Prostate gland (tissue), 2 donors: ENCODE results near the gene PDCD4. TPM values are rescaled to one million over a fixed set of nuclear protein-coding genes. Genes with fewer than 3 reads are reported as not detected.

Experiments used
- DNase-seq: peaks from one replicate; pipeline ENCODE4 v3.0.0-alpha.2; 2019; ENCODE audit warnings: low spot score
- H3K27ac ChIP-seq, 2 donors: fragments of 200-600 bp; sonication (generic); 2 replicates each; pipeline ENCODE4 v1.5.1; 2017 to 2019
- H3K27me3 ChIP-seq: fragments of 200-600 bp; sonication (generic); replicated peaks from 2 replicates; pipeline ENCODE4 v1.5.1; 2019; ENCODE audit not compliant: insufficient read depth
- H3K36me3 ChIP-seq, 2 donors: fragments of 200-600 bp; sonication (generic); 1 replicate in 1 of 2; 2 replicates in 1 of 2; pipeline versions ENCODE4 v1.5.1 to v1.8.1; 2017 to 2019
- H3K4me1 ChIP-seq: fragments of 200-600 bp; sonication (generic); replicated peaks from 2 replicates; pipeline ENCODE4 v1.5.1; 2019
- H3K4me3 ChIP-seq, 2 donors: fragments of 200-600 bp; sonication (generic); 2 replicates each; pipeline ENCODE4 v1.5.1; 2017 to 2019
- H3K9me3 ChIP-seq: fragments of 200-600 bp; sonication (generic); 2 replicates; pipeline ENCODE4 v1.5.1; 2017
- CTCF ChIP-seq, 4 experiments: fragments of 200-600 bp in 2 of 4; fragments of 450-650 bp in 2 of 4; sonication (generic) in 2 of 4; IDR thresholded peaks; 1 replicate in 3 of 4; 2 replicates in 1 of 4; pipeline ENCODE4 v1.5.1; 2016 to 2019; ENCODE audit warnings: antibody characterized with exemption in 4 of 4, mild to moderate bottlenecking in 2 of 4, moderate library complexity in 2 of 4
- POLR2A ChIP-seq: fragments of 450-650 bp; IDR thresholded peaks from one replicate; pipeline ENCODE4 v1.6.1; 2016; ENCODE audit warnings: antibody characterized with exemption, mild to moderate bottlenecking
- POLR2AphosphoS5 ChIP-seq: sonication (generic); formaldehyde crosslinking; IDR thresholded peaks from one replicate; pipeline ENCODE4 v1.6.1; 2017; ENCODE audit warnings: antibody characterized with exemption
- WGBS: methylation state at CpG from one replicate; pipeline ENCODE4 v1.1.5; 2018; 5-methylcytosine and 5-hydroxymethylcytosine counted together
- intact Hi-C: fragments of 100-400 bp; cut with DNase I; formaldehyde crosslinking; loops from one replicate; pipeline ENCODE4 v1.14.2; 2022
- total RNA-seq, 2 donors: library from RNA; depleted of rRNA; stranded (reverse); fragments of >200 nt; gene quantifications; one replicate each; pipeline ENCODE4 v1.1.0, GENCODE V29; 2016

Gene PDCD4
- total RNA-seq, 2 donors from 2014 or later: 104 to 120 TPM

- Histone ChIP-seq H3K9me3 (no peaks in the 10 kb centered on the region), H3K4me1 (peaks cover 35% of the 10 kb centered on the region), H3K27ac (peak overlapping the region; percentile 85 to 86), H3K36me3 (no peaks in the 10 kb centered on the region), H3K27me3 (no peaks in the 10 kb centered on the region), H3K4me3 (no peak overlapping the region)
- WGBS: 58% methylated on average over 5 of the region's 5 CpGs
- DNase-seq: no peak
- TF ChIP-seq POLR2AphosphoS5: no peak
- no peak for TF ChIP-seq CTCF (IDR thresholded peaks at IDR 0.05)
- TF ChIP-seq POLR2A: no peak
- intact Hi-C loops: loop anchor here (5.0 kb wide), 2 partner anchors 37 to 48 kb away; partner anchors contain the start of gene PDCD4
Measured at GRCh38 chr10:110824660-110825059, 47.1 kb upstream of the PDCD4 start.

DNA sequence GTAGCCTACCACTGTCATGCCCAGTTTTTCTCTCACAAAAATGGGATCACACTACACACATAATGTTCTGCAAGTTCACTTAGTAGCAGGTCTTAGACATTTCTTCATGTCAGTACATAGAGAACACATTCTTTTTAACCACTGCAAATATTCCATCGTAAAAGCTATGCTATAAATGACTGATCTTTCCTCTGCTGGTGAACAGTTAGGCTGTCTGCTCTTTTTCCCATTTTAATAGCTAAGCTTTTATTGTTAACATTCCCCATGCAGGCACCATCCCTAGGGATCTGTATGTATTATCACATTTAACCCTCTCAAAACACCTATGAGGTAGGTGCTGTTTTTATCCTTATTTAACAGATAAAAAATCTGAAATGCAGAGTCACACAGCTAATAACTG is 46.2 kb upstream of the PDCD4 start:
- Histone ChIP-seq H3K4me1 (peaks cover 27% of the 10 kb centered on the region), H3K9me3 (no peaks in the 10 kb centered on the region), H3K27me3 (no peaks in the 10 kb centered on the region), H3K4me3 (no peak overlapping the region), H3K27ac (peak overlapping the region; percentile 42 to 86), H3K36me3 (no peaks in the 10 kb centered on the region)
- 10% methylated on average over 1 of the region's 1 CpG for WGBS
- no peak for TF ChIP-seq CTCF (IDR thresholded peaks at IDR 0.05)
- peak; percentile 33 for TF ChIP-seq POLR2AphosphoS5
- no peak for TF ChIP-seq POLR2A
- intact Hi-C loops: loop anchor here (5.0 kb wide), 1 partner anchor 38 kb away; no protein-coding TSS in a partner anchor
- DNase-seq: no peak

GRCh38 chr10:110827410-110827809 is 44.3 kb upstream of the PDCD4 start:
- peaks cover 13% of the 10 kb centered on the region for H3K4me1 ChIP-seq
- TF ChIP-seq POLR2A (no peak), POLR2AphosphoS5 (no peak), CTCF (IDR thresholded peaks at IDR 0.05) (no peak)
- no peak for DNase-seq
- H3K4me3 ChIP-seq: no peak overlapping the region
- H3K36me3 ChIP-seq: no peaks in the 10 kb centered on the region
- no peaks in the 10 kb centered on the region for H3K27me3 ChIP-seq
- 38% methylated on average over 4 of the region's 4 CpGs for WGBS
- no peaks in the 10 kb centered on the region for H3K9me3 ChIP-seq
- intact Hi-C loops: loop anchor here (5.0 kb wide), 1 partner anchor 40 kb away; no protein-coding TSS in a partner anchor
- H3K27ac ChIP-seq: peak overlapping the region; percentile 42 to 86

- TF ChIP-seq CTCF (IDR thresholded peaks at IDR 0.05) (no peak), POLR2AphosphoS5 (peak; percentile 27)
- Histone ChIP-seq H3K4me3 (no peak overlapping the region), H3K9me3 (no peaks in the 10 kb centered on the region), H3K36me3 (no peaks in the 10 kb centered on the region), H3K27me3 (no peaks in the 10 kb centered on the region), H3K4me1 (peaks cover 8% of the 10 kb centered on the region), H3K27ac (peak overlapping the region; percentile 65 to 86)
- 26% methylated on average over 8 of the region's 8 CpGs for WGBS
- no peak for DNase-seq
- intact Hi-C loops: loop anchor here (5.0 kb wide), 1 partner anchor 41 kb away; no protein-coding TSS in a partner anchor
Measured at GRCh38 chr10:110827875-110828274, 43.9 kb upstream of the PDCD4 start.

DNA sequence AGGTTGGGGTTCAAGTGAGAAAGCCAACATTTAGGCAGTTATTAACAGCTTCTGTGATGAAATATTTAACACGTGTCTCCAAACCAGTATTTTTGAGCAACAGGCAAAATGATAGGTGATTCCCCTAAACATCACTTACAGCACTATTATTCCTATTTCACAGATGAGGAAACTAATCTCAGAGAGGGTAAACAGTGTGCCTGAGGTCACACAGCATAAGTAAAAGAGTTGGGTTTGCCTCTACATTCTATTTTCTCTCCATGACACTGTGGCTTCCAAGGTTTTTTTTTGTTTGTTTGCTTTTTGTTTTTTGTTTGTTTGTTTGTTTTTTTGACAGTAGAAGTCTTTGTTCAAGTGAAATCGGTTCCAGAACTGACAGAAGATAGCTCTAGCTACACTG is 43.2 kb upstream of the PDCD4 start:
- TF ChIP-seq CTCF (IDR thresholded peaks at IDR 0.05): no peak
- no peak for TF ChIP-seq POLR2A
- TF ChIP-seq POLR2AphosphoS5: no peak
- H3K27me3 ChIP-seq: no peaks in the 10 kb centered on the region
- peak overlapping the region; percentile 65 to 86 for H3K27ac ChIP-seq
- no peaks in the 10 kb centered on the region for H3K9me3 ChIP-seq
- H3K4me3 ChIP-seq: no peak overlapping the region
- H3K36me3 ChIP-seq: no peaks in the 10 kb centered on the region
- H3K4me1 ChIP-seq: peaks cover 5% of the 10 kb centered on the region
- WGBS: 35% methylated on average over 2 of the region's 2 CpGs
- no peak for DNase-seq
- intact Hi-C loops: loop anchor here (5.0 kb wide), 1 partner anchor 41 kb away; no protein-coding TSS in a partner anchor
